Pancreas (tissue), 10 donors: ENCODE measurements around the gene PDK2. TPM values are rescaled to one million over a fixed set of nuclear protein-coding genes. Genes with fewer than 3 reads are reported as not detected.

Source experiments
- ATAC-seq, 4 donors: fragments of 200-7000 bp; cut with Tn5 transposase; one replicate each; pipeline versions ENCODE4 v1.8.0 to v1.9.1; 2020; ENCODE audit warnings: mild to moderate bottlenecking in 4 of 4, moderate library complexity in 4 of 4
- DNase-seq, 6 donors: peaks; one replicate each; pipeline ENCODE4 v3.0.0-alpha.2; 2020
- FAIRE-seq: peaks from 2 replicates; lab custom pipeline; 2012; peaks lifted over from hg19 to GRCh38; lab: Jason Lieb, UNC
- H3K27ac ChIP-seq, 4 donors: fragments of 200-600 bp; sonication (generic); 1 replicate in 3 of 4; 2 replicates in 1 of 4; pipeline versions ENCODE4 v1.5.0 to v1.8.0; 2020
- H3K27me3 ChIP-seq, 4 donors: fragments of 200-600 bp; one replicate each; pipeline ENCODE4 v1.8.0; 2021
- H3K36me3 ChIP-seq, 3 donors: fragments of 200-600 bp; sonication (generic) in 1 of 3; one replicate each; pipeline versions ENCODE4 v1.5.0 to v1.8.0; 2020 to 2021
- H3K4me1 ChIP-seq, 3 donors: fragments of 200-600 bp; one replicate each; pipeline ENCODE4 v1.8.0; 2021
- H3K4me3 ChIP-seq, 4 donors: fragments of 200-600 bp; sonication (generic) in 2 of 4; one replicate each; pipeline versions ENCODE4 v1.5.0 to v1.8.0; 2020 to 2021
- H3K9me3 ChIP-seq, 4 donors: fragments of 200-600 bp; one replicate each; pipeline ENCODE4 v1.8.0; 2021
- CTCF ChIP-seq, 4 donors: fragments of 200-600 bp; sonication (generic) in 3 of 4; IDR thresholded peaks; one replicate each; pipeline versions ENCODE4 v1.5.0 to v1.8.0; 2021; ENCODE audit warnings: antibody characterized with exemption in 4 of 4
- WGBS, 2 donors: extraction: QIAGEN DNeasy Blood & Tissue Kit; methylation state at CpG; one replicate each; pipeline ENCODE4 v1.1.7; 2013; 5-methylcytosine and 5-hydroxymethylcytosine counted together
- intact Hi-C, 3 donors: fragments of 100-400 bp; cut with DNase I; formaldehyde crosslinking; loops; one replicate each; pipeline versions ENCODE4 v1.11.1 to v1.14.2; 2022
- polyA plus RNA-seq, 2 donors: library from polyadenylated mRNA; stranded (reverse); fragments of 200-250 nt; gene quantifications; one replicate each; pipeline ENCODE4 v1.2.3, GENCODE V29; 2013
- total RNA-seq, 6 donors: library from RNA; stranded (reverse); fragmentation: NEBNext Ultra II Directional in 4 of 6; extraction: Animal tissue kit (Norgen Biotek cat#: 25700) in 4 of 6; gene quantifications; one replicate each; pipeline versions ENCODE4 v1.2.1 to v1.2.4, GENCODE V29; 2021 to 2023
- donor health status: healthy with polysubstance abuse.
- donor health status: DM: no; HTN: no; CAD: no; lungs with moderate emphysema.
- donor health status: DM: no; HTN: no; CAD: no.
- donor health status: control.
- donor health status: control.
- donor health status: Bipolar disorder and iron deficiency.
- donor health status: DM: yes; HTN: yes; CAD: no.
- donor health status: DM: no; HTN: no; CAD: no.
- donor health status: DM: no; HTN: no; CAD: no.
- donor health status: DM: yes; HTN: yes; CAD: no.

The PDK2 gene
- total and polyA plus RNA-seq, 8 donors: 15.3 to 50.0 (median 29.1) TPM

- WGBS, 2 donors: 36 to 37% methylated on average over 28 to 32 of the region's 32 CpGs
- TF ChIP-seq CTCF (IDR thresholded peaks at IDR 0.05): no peak
- peak overlapping the region in 2 of 4 donors; percentile 11 to 44 for H3K4me3 ChIP-seq
- ATAC-seq: no peak
- peaks cover 0 to 3% (median 2%) of the 10 kb centered on the region in 3 donors for H3K4me1 ChIP-seq
- H3K36me3 ChIP-seq: no peaks in the 10 kb centered on the region
- no peak for FAIRE-seq
- no peak overlapping the region for H3K27ac ChIP-seq
- peaks cover 0 to 8% (median 0%) of the 10 kb centered on the region in 4 donors for H3K27me3 ChIP-seq
- H3K9me3 ChIP-seq: no peaks in the 10 kb centered on the region
- intact Hi-C loops: no loop called here
- no peak for DNase-seq
These were observed 33.5 kb downstream of the PDK2 start for GRCh38 chr17:50128441-50129352.

- Histone ChIP-seq H3K27me3 (peaks cover 0 to 8% (median 0%) of the 10 kb centered on the region in 4 donors), H3K27ac (no peak overlapping the region), H3K4me3 (peak overlapping the region in 2 of 4 donors; percentile 11 to 44), H3K36me3 (no peaks in the 10 kb centered on the region), H3K4me1 (peaks cover 0 to 3% (median 2%) of the 10 kb centered on the region in 3 donors), H3K9me3 (no peaks in the 10 kb centered on the region)
- no peak for TF ChIP-seq CTCF (IDR thresholded peaks at IDR 0.05)
- peak in 3 of 4 donors; percentile 6 to 13 (median 8) for ATAC-seq
- 2 to 3% methylated on average over 23 to 31 of the region's 31 CpGs for WGBS, 2 donors
- intact Hi-C loops: no loop called here
- no peak for DNase-seq
- no peak for FAIRE-seq
These were observed 34.2 kb downstream of the PDK2 start for GRCh38 chr17:50129353-50129727.

- peak within 1 kb of the TSS in 2 of 4 donors; percentile 17 to 44 for H3K4me3 ChIP-seq
- peaks cover 0 to 3% (median 0%) of the 10 kb centered on the region in 3 donors for H3K36me3 ChIP-seq
- no peaks in the 10 kb centered on the region for H3K9me3 ChIP-seq
- WGBS, 2 donors: 3 to 16% methylated on average over 32 to 83 of the region's 84 CpGs
- intact Hi-C loops: no loop called here
- peak in 3 of 4 donors; percentile 36 to 55 (median 49) for ATAC-seq
- peak in 1 of 6 donors; percentile 77 for DNase-seq
- H3K4me1 ChIP-seq: peaks cover 0 to 3% (median 2%) of the 10 kb centered on the region in 3 donors
- H3K27ac ChIP-seq: no peak within 1 kb of the TSS
- TF ChIP-seq CTCF (IDR thresholded peaks at IDR 0.05): no peak
- peaks cover 0 to 8% (median 0%) of the 10 kb centered on the region in 4 donors for H3K27me3 ChIP-seq
- FAIRE-seq: no peak
These were observed 34.8 kb downstream of the PDK2 start, which contains the start of gene SAMD14 for GRCh38 chr17:50129728-50130558. Gene SAMD14 (minus strand): TSS chr17:50130160. CDS start chr17:50124959, 5,201 bp downstream.

GRCh38 chr17:50130559-50131305 is 35.6 kb downstream of the PDK2 start:
- DNase-seq: no peak
- Histone ChIP-seq H3K27ac (no peak overlapping the region), H3K4me3 (no peak overlapping the region), H3K27me3 (peaks cover 0 to 8% (median 0%) of the 10 kb centered on the region in 4 donors), H3K36me3 (peaks cover 0 to 6% (median 3%) of the 10 kb centered on the region in 3 donors), H3K4me1 (peaks cover 0 to 3% (median 2%) of the 10 kb centered on the region in 3 donors), H3K9me3 (no peaks in the 10 kb centered on the region)
- 58 to 75% methylated on average over 10 to 19 of the region's 19 CpGs for WGBS, 2 donors
- no peak for FAIRE-seq
- intact Hi-C loops: no loop called here
- TF ChIP-seq CTCF (IDR thresholded peaks at IDR 0.05): no peak
- ATAC-seq: peak in 2 of 4 donors; percentile 9 to 11
